CD4-positive, alpha-beta T cell (primary cell): Measurements from ENCODE around the gene SESN3. TPM values are rescaled to one million over a fixed set of nuclear protein-coding genes. Genes with fewer than 3 reads are reported as not detected.
A peak's percentile ranks its signal among the peaks of the same experiment; 100 is the strongest.

Experiments
- ATAC-seq: fragments of 200-7000 bp; cut with Tn5 transposase; one replicate; pipeline ENCODE4 v1.10.0; 2022; ENCODE audit warnings: mild to moderate bottlenecking; ENCODE audit not compliant: poor library complexity
- CTCF ChIA-PET: fragments of 350-600 bp; sonication (Branson Sonifier 250); formaldehyde crosslinking; loops from one replicate; lab custom pipeline; 2021; ENCODE audit warnings: antibody characterized with exemption, inconsistent platforms; lab: Charles Lee
- POLR2A ChIA-PET: fragments of 350-600 bp; sonication (Branson Sonifier 250); formaldehyde crosslinking; loops from one replicate; lab custom pipeline; 2021; ENCODE audit warnings: antibody characterized with exemption, inconsistent platforms; lab: Charles Lee
- DNase-seq, 14 experiments: peaks; one replicate each; pipeline ENCODE4 v3.0.0-alpha.2; 2013 to 2020; ENCODE audit warnings: mixed read lengths in 2 of 14
- H3K27ac ChIP-seq, 2 donors: one replicate each; pipeline versions ENCODE4 v1.5.1 to v1.7.0; 2013; ENCODE audit warnings: low read length in 2 of 2, low read depth in 1 of 2, mild to moderate bottlenecking in 1 of 2
- H3K27me3 ChIP-seq, 2 experiments: 1 replicate in 1 of 2; 2 replicates in 1 of 2; pipeline versions ENCODE4 v1.6.1 to v1.7.0; 2013; ENCODE audit warnings: low read length in 2 of 2, control low read depth in 1 of 2, mild to moderate bottlenecking in 1 of 2, moderate library complexity in 1 of 2; ENCODE audit not compliant: insufficient read depth in 2 of 2, control insufficient read depth in 1 of 2
- H3K36me3 ChIP-seq: one replicate; pipeline ENCODE4 v1.6.1; 2013; ENCODE audit warnings: low read length, control low read depth; ENCODE audit not compliant: insufficient read depth
- H3K4me1 ChIP-seq: one replicate; pipeline ENCODE4 v1.6.1; 2013; ENCODE audit warnings: low read length, control low read depth; ENCODE audit not compliant: insufficient read depth
- H3K4me3 ChIP-seq: one replicate; pipeline ENCODE4 v1.5.1; 2013; ENCODE audit warnings: mild to moderate bottlenecking, low read length, moderate library complexity
- H3K9me3 ChIP-seq, 2 experiments: 1 replicate in 1 of 2; 2 replicates in 1 of 2; pipeline versions ENCODE4 v1.6.1 to v1.7.0; 2013; ENCODE audit warnings: low read length in 2 of 2, mild to moderate bottlenecking in 2 of 2, control low read depth in 1 of 2, moderate library complexity in 1 of 2; ENCODE audit not compliant: control insufficient read depth in 1 of 2, insufficient read depth in 1 of 2
- H3K27ac Mint-ChIP-seq: one replicate; pipeline ENCODE4 v1.8.0; 2020; ENCODE audit warnings: mixed read lengths
- H3K27me3 Mint-ChIP-seq: one replicate; pipeline ENCODE4 v1.8.0; 2021; ENCODE audit warnings: mixed read lengths
- H3K36me3 Mint-ChIP-seq: one replicate; pipeline ENCODE4 v1.8.0; 2021; ENCODE audit warnings: low read depth, mixed read lengths
- H3K4me1 Mint-ChIP-seq: one replicate; pipeline ENCODE4 v1.8.0; 2021; ENCODE audit warnings: low read depth, mixed read lengths
- H3K4me3 Mint-ChIP-seq: one replicate; pipeline ENCODE4 v1.8.0; 2020; ENCODE audit warnings: mild to moderate bottlenecking, mixed read lengths
- H3K9me3 Mint-ChIP-seq: one replicate; pipeline ENCODE4 v1.8.0; 2020; ENCODE audit warnings: mixed read lengths
- CTCF ChIP-seq: fragments of 200-600 bp; IDR thresholded peaks from one replicate; pipeline ENCODE4 v1.8.0; 2022; ENCODE audit warnings: antibody characterized with exemption, mild to moderate bottlenecking
- intact Hi-C, 2 experiments: fragments of 100-400 bp; cut with DNase I in 1 of 2; cut with micrococcal nuclease in 1 of 2; formaldehyde crosslinking; loops; one replicate each; pipeline versions ENCODE4 v1.15.1 to v1.9.0; 2023 to 2025; cut with DNase I, micrococcal nuclease
- total RNA-seq, 174 experiments: library from RNA in 2 of 174; stranded (reverse) in 2 of 174; gene quantifications; one replicate each; pipeline ENCODE4 v1.2.3 and lab custom pipeline; 2021 to 2026

The SESN3 gene
- total RNA-seq, 2 experiments from 2014 or later, result 63.9 to 69.1 TPM

- Mint-ChIP-seq H3K4me3 (no peak overlapping the region), H3K27ac (no peak overlapping the region), H3K27me3 (no peaks in the 10 kb centered on the region), H3K9me3 (no peaks in the 10 kb centered on the region), H3K4me1 (peaks cover 26% of the 10 kb centered on the region), H3K36me3 (peaks cover 22% of the 10 kb centered on the region)
- Histone ChIP-seq H3K27me3 (no peaks in the 10 kb centered on the region), H3K9me3 (peaks cover 0 to 5% of the 10 kb centered on the region in 2 experiments), H3K27ac (no peak overlapping the region), H3K4me3 (no peak overlapping the region), H3K36me3 (peaks cover 4% of the 10 kb centered on the region), H3K4me1 (peaks cover 2% of the 10 kb centered on the region)
- no peak for TF ChIP-seq CTCF
- intact Hi-C loops, result no loop called here
- ATAC-seq (no peak), DNase-seq (no peak)
- CTCF ChIA-PET, result interaction anchor here (0.8 to 1.6 kb wide), 4 partner anchors 10 to 540 kb away, joined by 3 to 5 read pairs (median 3); no protein-coding TSS in a partner anchor
- POLR2A ChIA-PET, result no interaction called here
Observed at GRCh38 chr11:95165638-95166037, 65.4 kb downstream of the SESN3 start.

GRCh38 chr11:95163106-95163505 lies 67.9 kb downstream of the SESN3 start:
- peaks cover 0 to 5% of the 10 kb centered on the region in 2 experiments for H3K9me3 ChIP-seq
- ChIA-PET CTCF (interaction anchor here (0.5 to 1.5 kb wide), 4 partner anchors 11 to 622 kb away, joined by 3 to 5 read pairs (median 3); no protein-coding TSS in a partner anchor), POLR2A (interaction anchor here (0.8 kb wide), 1 partner anchor 69 kb away, joined by 3 read pairs; no protein-coding TSS in a partner anchor)
- H3K36me3 ChIP-seq, result peaks cover 4% of the 10 kb centered on the region
- no peak overlapping the region for H3K4me3 Mint-ChIP-seq
- DNase-seq, result no peak
- no peaks in the 10 kb centered on the region for H3K9me3 Mint-ChIP-seq
- peak overlapping the region; percentile 75 for H3K27ac Mint-ChIP-seq
- no peaks in the 10 kb centered on the region for H3K27me3 Mint-ChIP-seq
- H3K4me1 Mint-ChIP-seq, result peaks cover 35% of the 10 kb centered on the region
- no peak overlapping the region for H3K27ac ChIP-seq
- intact Hi-C loops, result no loop called here
- no peak overlapping the region for H3K4me3 ChIP-seq
- H3K4me1 ChIP-seq, result peaks cover 6% of the 10 kb centered on the region
- no peak for TF ChIP-seq CTCF
- peaks cover 4% of the 10 kb centered on the region for H3K36me3 Mint-ChIP-seq
- H3K27me3 ChIP-seq, result no peaks in the 10 kb centered on the region
- no peak for ATAC-seq

- POLR2A ChIA-PET, result interaction anchor here (0.9 kb wide), 1 partner anchor 94 kb away, joined by 3 read pairs; no protein-coding TSS in a partner anchor
Observed at GRCh38 chr11:95161248-95161647, 69.8 kb downstream of the SESN3 start.

More at GRCh38 chr11:95161248-95161647, 69.8 kb downstream of the SESN3 start:
- no peak overlapping the region for H3K27ac Mint-ChIP-seq
- Histone ChIP-seq H3K27me3 (no peaks in the 10 kb centered on the region), H3K36me3 (no peaks in the 10 kb centered on the region), H3K9me3 (peaks cover 0 to 5% of the 10 kb centered on the region in 2 experiments), H3K4me3 (no peak overlapping the region), H3K27ac (no peak overlapping the region), H3K4me1 (peaks cover 10% of the 10 kb centered on the region)
- H3K4me3 Mint-ChIP-seq, result no peak overlapping the region
- peaks cover 4% of the 10 kb centered on the region for H3K36me3 Mint-ChIP-seq
- no peak for TF ChIP-seq CTCF
- no peaks in the 10 kb centered on the region for H3K9me3 Mint-ChIP-seq
- CTCF ChIA-PET, result no interaction called here
- H3K4me1 Mint-ChIP-seq, result peaks cover 51% of the 10 kb centered on the region
- H3K27me3 Mint-ChIP-seq, result no peaks in the 10 kb centered on the region
- DNase-seq (no peak), ATAC-seq (no peak)
- intact Hi-C loops, result no loop called here
